Activated B cell treated with CpG ODN at 0.5 μM for 24 hours (primary cell): ENCODE results near the gene PRR30. TPM values are rescaled to one million over a fixed set of nuclear protein-coding genes. Genes with fewer than 3 reads are reported as not detected.

Experiments used
- ATAC-seq: fragments of 200-7000 bp; cut with Tn5 transposase; one replicate; pipeline ENCODE4 v1.10.0; 2021; ENCODE audit warnings: low read depth, mild to moderate bottlenecking, moderate library complexity
- CTCF ChIA-PET: fragments of 350-600 bp; sonication (Branson Sonifier 250); formaldehyde crosslinking; loops from one replicate; lab custom pipeline; 2021; ENCODE audit warnings: antibody characterized with exemption; lab: Charles Lee
- POLR2A ChIA-PET: fragments of 350-600 bp; sonication (Branson Sonifier 250); formaldehyde crosslinking; loops from one replicate; lab custom pipeline; 2021; ENCODE audit warnings: antibody characterized with exemption; lab: Charles Lee
- DNase-seq: peaks from one replicate; pipeline ENCODE4 v3.0.0; 2022
- H3K27ac Mint-ChIP-seq: one replicate; pipeline ENCODE4 v1.8.0; 2020; ENCODE audit warnings: mixed read lengths
- H3K27me3 Mint-ChIP-seq: one replicate; pipeline ENCODE4 v1.8.0; 2021; ENCODE audit warnings: mixed read lengths
- H3K36me3 Mint-ChIP-seq: one replicate; pipeline ENCODE4 v1.8.0; 2021; ENCODE audit warnings: low read depth, mixed read lengths
- H3K4me1 Mint-ChIP-seq: one replicate; pipeline ENCODE4 v1.8.0; 2021; ENCODE audit warnings: mixed read lengths
- H3K4me3 Mint-ChIP-seq: one replicate; pipeline ENCODE4 v1.8.0; 2020; ENCODE audit warnings: mild to moderate bottlenecking, mixed read lengths
- H3K9me3 Mint-ChIP-seq: one replicate; pipeline ENCODE4 v1.8.0; 2020; ENCODE audit warnings: mixed read lengths
- intact Hi-C: fragments of 100-400 bp; cut with micrococcal nuclease; formaldehyde crosslinking; loops from one replicate; pipeline ENCODE4 v1.15.1; 2024
- total RNA-seq: library from RNA; stranded (reverse); gene quantifications from 2 replicates; pipeline ENCODE4 v1.2.3, GENCODE V29; 2022
- TF ChIP-seq, protein P1 (sequence below): fragments of 200-600 bp; IDR thresholded peaks from one replicate; pipeline ENCODE4 v1.8.0; 2022; ENCODE audit warnings: antibody characterized with exemption, mild to moderate bottlenecking

The PRR30 gene
- total RNA-seq, 1 donor from 2014 or later: not detected

GRCh38 chr2:27162151-27163121, 23.2 kb upstream of the PRR30 start:
- ChIA-PET CTCF (no interaction called here), POLR2A (interaction anchor here (0.7 kb wide), 1 partner anchor 138 kb away, joined by 6 read pairs; no protein-coding TSS in a partner anchor)
- H3K36me3 Mint-ChIP-seq: no peaks in the 10 kb centered on the region
- H3K27me3 Mint-ChIP-seq: peaks cover 2% of the 10 kb centered on the region
- peak overlapping the region; percentile 35 for H3K27ac Mint-ChIP-seq
- TF ChIP-seq, protein P1, sequence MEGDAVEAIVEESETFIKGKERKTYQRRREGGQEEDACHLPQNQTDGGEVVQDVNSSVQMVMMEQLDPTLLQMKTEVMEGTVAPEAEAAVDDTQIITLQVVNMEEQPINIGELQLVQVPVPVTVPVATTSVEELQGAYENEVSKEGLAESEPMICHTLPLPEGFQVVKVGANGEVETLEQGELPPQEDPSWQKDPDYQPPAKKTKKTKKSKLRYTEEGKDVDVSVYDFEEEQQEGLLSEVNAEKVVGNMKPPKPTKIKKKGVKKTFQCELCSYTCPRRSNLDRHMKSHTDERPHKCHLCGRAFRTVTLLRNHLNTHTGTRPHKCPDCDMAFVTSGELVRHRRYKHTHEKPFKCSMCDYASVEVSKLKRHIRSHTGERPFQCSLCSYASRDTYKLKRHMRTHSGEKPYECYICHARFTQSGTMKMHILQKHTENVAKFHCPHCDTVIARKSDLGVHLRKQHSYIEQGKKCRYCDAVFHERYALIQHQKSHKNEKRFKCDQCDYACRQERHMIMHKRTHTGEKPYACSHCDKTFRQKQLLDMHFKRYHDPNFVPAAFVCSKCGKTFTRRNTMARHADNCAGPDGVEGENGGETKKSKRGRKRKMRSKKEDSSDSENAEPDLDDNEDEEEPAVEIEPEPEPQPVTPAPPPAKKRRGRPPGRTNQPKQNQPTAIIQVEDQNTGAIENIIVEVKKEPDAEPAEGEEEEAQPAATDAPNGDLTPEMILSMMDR: no peak
- DNase-seq (no peak), ATAC-seq (no peak)
- no peaks in the 10 kb centered on the region for H3K9me3 Mint-ChIP-seq
- peaks cover 28% of the 10 kb centered on the region for H3K4me1 Mint-ChIP-seq
- no peak overlapping the region for H3K4me3 Mint-ChIP-seq
- intact Hi-C loops: no loop called here

- no peak overlapping the region for H3K27ac Mint-ChIP-seq
- TF ChIP-seq, protein P1: no peak
- ATAC-seq (no peak), DNase-seq (no peak)
- ChIA-PET CTCF (interaction anchor here (1.3 kb wide), 1 partner anchor 9 kb away, joined by 3 read pairs; no protein-coding TSS in a partner anchor), POLR2A (interaction anchor here (0.5 kb wide), 1 partner anchor 187 kb away, joined by 5 read pairs; no protein-coding TSS in a partner anchor)
- H3K27me3 Mint-ChIP-seq: peaks cover 2% of the 10 kb centered on the region
- intact Hi-C loops: no loop called here
- peaks cover 24% of the 10 kb centered on the region for H3K4me1 Mint-ChIP-seq
- no peaks in the 10 kb centered on the region for H3K36me3 Mint-ChIP-seq
- H3K9me3 Mint-ChIP-seq: no peaks in the 10 kb centered on the region
- no peak overlapping the region for H3K4me3 Mint-ChIP-seq
These were observed 21.0 kb upstream of the PRR30 start for GRCh38 chr2:27160191-27160590.

DNA sequence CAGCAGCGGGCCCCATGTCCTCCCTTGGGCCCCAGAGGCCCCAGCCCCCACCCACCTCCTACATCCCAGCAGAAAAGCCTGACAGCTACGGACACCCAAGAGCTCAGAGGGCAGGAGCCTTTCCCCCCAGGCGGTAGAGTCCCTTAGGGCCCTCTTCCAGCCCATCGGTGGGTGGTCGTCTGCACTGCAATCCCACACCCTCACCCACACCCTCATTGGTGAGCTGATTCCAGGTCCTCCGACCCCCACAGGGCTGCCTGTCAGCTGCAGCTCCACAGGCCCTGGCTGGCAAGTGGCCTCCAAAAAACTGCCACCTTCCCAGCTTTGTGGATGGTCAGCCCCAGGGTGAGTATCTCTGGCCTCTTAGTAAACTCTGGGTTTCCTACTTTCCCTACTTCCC, 20.1 kb upstream of the PRR30 start:
- Mint-ChIP-seq H3K27me3 (peaks cover 6% of the 10 kb centered on the region), H3K4me1 (peaks cover 15% of the 10 kb centered on the region), H3K9me3 (no peaks in the 10 kb centered on the region), H3K36me3 (no peaks in the 10 kb centered on the region), H3K27ac (no peak overlapping the region), H3K4me3 (no peak overlapping the region)
- TF ChIP-seq, protein P1: no peak
- no peak for DNase-seq
- intact Hi-C loops: no loop called here
- ChIA-PET CTCF (no interaction called here), POLR2A (no interaction called here)
- no peak for ATAC-seq

DNA sequence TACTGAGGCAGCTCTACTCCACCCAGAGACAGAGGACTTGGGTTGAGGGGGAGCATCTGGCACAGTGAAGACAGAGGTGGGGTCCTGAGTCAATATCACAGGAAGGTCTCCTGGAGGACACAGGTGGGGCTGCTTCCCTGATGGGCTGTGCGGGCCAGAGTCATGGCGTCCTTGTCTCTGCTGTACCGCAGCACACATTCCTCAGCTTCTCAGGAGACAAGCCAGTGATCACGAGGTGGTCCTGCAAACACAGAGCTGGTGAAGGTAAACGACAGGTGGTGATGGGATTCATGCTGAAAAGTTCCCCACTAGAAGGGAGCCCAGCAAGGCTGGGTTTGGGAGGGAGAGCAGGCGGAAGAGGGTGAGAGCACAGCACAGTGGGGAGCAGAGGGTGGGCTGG, 19.3 kb upstream of the PRR30 start:
- CTCF ChIA-PET: no interaction called here
- TF ChIP-seq, protein P1: no peak
- ATAC-seq: no peak

GRCh38 chr2:27155069-27155520, 15.9 kb upstream of the PRR30 start:
- H3K36me3 Mint-ChIP-seq: no peaks in the 10 kb centered on the region
- TF ChIP-seq, protein P1: no peak
- ATAC-seq (no peak), DNase-seq (no peak)
- no peak overlapping the region for H3K4me3 Mint-ChIP-seq
- peaks cover 15% of the 10 kb centered on the region for H3K27me3 Mint-ChIP-seq
- ChIA-PET POLR2A (no interaction called here), CTCF (no interaction called here)
- no peak overlapping the region for H3K27ac Mint-ChIP-seq
- no peaks in the 10 kb centered on the region for H3K9me3 Mint-ChIP-seq
- intact Hi-C loops: no loop called here
- no peaks in the 10 kb centered on the region for H3K4me1 Mint-ChIP-seq

More for the DNA sequence above, 19.3 kb upstream of the PRR30 start:
- H3K9me3 Mint-ChIP-seq: no peaks in the 10 kb centered on the region
- no peak overlapping the region for H3K27ac Mint-ChIP-seq
- H3K4me1 Mint-ChIP-seq: peaks cover 9% of the 10 kb centered on the region
- H3K36me3 Mint-ChIP-seq: no peaks in the 10 kb centered on the region
- POLR2A ChIA-PET: no interaction called here
- DNase-seq: no peak
- H3K27me3 Mint-ChIP-seq: peaks cover 9% of the 10 kb centered on the region
- intact Hi-C loops: no loop called here
- H3K4me3 Mint-ChIP-seq: no peak overlapping the region
